LHCN-M2 (cell line): Measurements from ENCODE around the gene TP63. TPM values are rescaled to one million over a fixed set of nuclear protein-coding genes. Genes with fewer than 3 reads are reported as not detected.
"Not testable (repeated sequence)": the region's sequence is repeated elsewhere in the genome, so short reads cannot be mapped to it uniquely, and the experiment has no call there.

Source experiments
- DNase-seq: peaks from one replicate; pipeline ENCODE4 v3.0.0-alpha.2; 2012; ENCODE audit warnings: low read depth
- total RNA-seq: library from RNA; depleted of rRNA; stranded (reverse); fragments of >200 nt; gene quantifications from 2 replicates; pipeline ENCODE4 v1.2.3, GENCODE V29; 2014

The TP63 gene
- total RNA-seq, 1 experiment from 2014 or later = 0.34 TPM

- DNase-seq = peak; percentile 8
Observed at GRCh38 chr3:189625572-189625971, 5.6 kb upstream of the TP63 start.

GRCh38 chr3:189626286-189626685 is 4.9 kb upstream of the TP63 start:
- peak; percentile 25 for DNase-seq

- peak; percentile 24 for DNase-seq
Observed at GRCh38 chr3:189629803-189630455, 1.3 kb upstream of the TP63 start.

GRCh38 chr3:189630767-189631372 is 319 bp upstream of the TP63 start:
- DNase-seq = peak; percentile 59

GRCh38 chr3:189631409-189631808 is 220 bp downstream of the TP63 start:
- DNase-seq = peak; percentile 42

- no peak for DNase-seq
Observed at GRCh38 chr3:189632242-189632641, 1.1 kb downstream of the TP63 start.

GRCh38 chr3:189635339-189635738 is 4.2 kb downstream of the TP63 start:
- DNase-seq = no peak

GRCh38 chr3:189636048-189636447 is 4.9 kb downstream of the TP63 start:
- DNase-seq = no peak

GRCh38 chr3:189637750-189638149 is 6.6 kb downstream of the TP63 start:
- no peak for DNase-seq

GRCh38 chr3:189638276-189639031 is 7.3 kb downstream of the TP63 start:
- no peak for DNase-seq

GRCh38 chr3:189641776-189642175 is 10.6 kb downstream of the TP63 start:
- DNase-seq = no peak

GRCh38 chr3:189646853-189647542 is 15.8 kb downstream of the TP63 start:
- DNase-seq = no peak

- DNase-seq = peak; percentile 10
Observed at GRCh38 chr3:189652042-189652441, 20.9 kb downstream of the TP63 start.

- no peak for DNase-seq
Observed at GRCh38 chr3:189655617-189656016, 24.4 kb downstream of the TP63 start.

GRCh38 chr3:189659571-189659970 is 28.4 kb downstream of the TP63 start:
- DNase-seq = peak; percentile 2

GRCh38 chr3:189664311-189664710 is 33.1 kb downstream of the TP63 start:
- peak; percentile 93 for DNase-seq

GRCh38 chr3:189672346-189672745 is 41.2 kb downstream of the TP63 start:
- not testable (repeated sequence) for DNase-seq

- no peak for DNase-seq
Observed at GRCh38 chr3:189673535-189673934, 42.3 kb downstream of the TP63 start.

GRCh38 chr3:189674249-189674913 is 43.2 kb downstream of the TP63 start:
- no peak for DNase-seq

- no peak for DNase-seq
Observed at GRCh38 chr3:189677667-189678066, 46.5 kb downstream of the TP63 start.

- DNase-seq = no peak
Observed at GRCh38 chr3:189680723-189681122, 49.5 kb downstream of the TP63 start.
